ENCODE results near the gene LAMP1.
"Not testable (repeated sequence)": the region's sequence is repeated elsewhere in the genome, so short reads cannot be mapped to it uniquely, and the experiment has no call there.

LAMP1 gene

DNA sequence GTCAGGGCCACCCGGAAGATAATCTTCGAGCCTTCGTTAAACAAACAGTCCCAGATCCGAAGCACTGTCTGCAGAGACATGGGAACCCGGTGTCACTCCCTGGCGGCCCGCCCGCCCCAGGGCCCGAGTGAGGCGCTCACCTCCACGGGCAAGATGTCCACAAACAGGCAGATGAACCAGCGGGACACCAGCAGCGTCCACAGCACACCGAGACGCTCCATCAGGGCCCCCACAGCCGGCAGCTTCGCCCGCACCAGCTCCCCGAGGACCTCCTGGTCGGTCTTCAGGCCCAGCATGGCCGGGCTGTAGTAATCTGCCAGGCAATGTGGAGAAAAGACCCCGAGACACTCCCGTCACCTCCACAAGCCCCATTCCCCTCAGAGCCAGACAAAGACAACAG, 28.7 kb downstream of the LAMP1 start:
- DNase-seq (ENCODE audit: low read depth in 1 of 2, low spot score in 1 of 2): no peak

DNA sequence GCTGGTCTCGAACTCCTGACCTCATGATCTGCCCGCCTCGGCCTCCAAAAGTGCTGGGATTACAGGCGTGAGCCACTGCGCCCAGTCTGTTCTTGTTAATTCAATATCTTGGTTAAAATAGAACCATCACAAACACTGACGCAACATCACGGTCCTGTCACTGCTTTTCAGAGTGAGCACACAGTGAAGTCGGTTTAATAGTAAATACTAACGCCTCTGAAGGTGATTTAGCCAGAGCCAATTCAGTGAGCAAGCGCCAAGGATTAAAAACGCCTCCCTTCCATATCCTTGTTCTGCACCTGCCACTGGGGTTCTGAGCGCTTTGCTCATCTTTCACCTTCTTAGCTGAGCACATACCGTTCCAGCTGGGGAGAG, 30.3 kb downstream of the LAMP1 start:
- no peak for DNase-seq (ENCODE audit: low read depth in 1 of 2, low spot score in 1 of 2)

DNA sequence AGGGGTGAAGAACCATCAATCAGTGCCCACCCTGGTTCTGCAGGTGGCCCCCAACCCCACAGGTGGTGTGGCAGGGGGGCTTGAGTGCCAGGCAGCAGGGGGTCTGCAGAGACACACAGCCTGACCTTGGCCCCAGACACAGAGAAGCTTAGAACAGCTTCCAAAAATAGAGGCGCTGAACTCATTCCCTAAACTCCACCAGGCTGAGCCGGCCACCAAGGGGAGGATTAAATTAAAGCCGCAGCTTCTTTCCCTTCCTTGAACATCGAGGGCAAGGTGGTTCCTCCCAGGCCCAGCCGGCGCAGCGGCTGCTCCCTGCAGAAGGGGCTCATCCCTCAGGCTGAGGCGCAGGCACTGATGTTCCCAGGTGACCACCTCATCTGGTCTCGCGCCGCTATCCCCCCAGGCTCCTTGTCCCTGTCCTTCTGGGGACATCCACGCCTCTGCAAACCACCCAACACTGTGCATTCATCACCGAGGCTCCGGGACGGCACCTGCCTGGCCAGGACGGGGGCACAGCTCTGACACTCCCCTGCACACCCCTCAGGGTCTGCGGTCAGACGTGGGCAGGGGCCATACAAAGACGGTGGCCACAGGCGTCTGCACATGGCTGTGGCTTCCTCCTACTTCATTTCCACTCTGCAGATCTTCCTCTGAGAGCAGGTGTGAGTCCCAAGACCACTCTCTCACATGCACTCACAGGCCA, 30.9 kb downstream of the LAMP1 start:
- DNase-seq (ENCODE audit: low read depth in 1 of 2, low spot score in 1 of 2): no peak

DNA sequence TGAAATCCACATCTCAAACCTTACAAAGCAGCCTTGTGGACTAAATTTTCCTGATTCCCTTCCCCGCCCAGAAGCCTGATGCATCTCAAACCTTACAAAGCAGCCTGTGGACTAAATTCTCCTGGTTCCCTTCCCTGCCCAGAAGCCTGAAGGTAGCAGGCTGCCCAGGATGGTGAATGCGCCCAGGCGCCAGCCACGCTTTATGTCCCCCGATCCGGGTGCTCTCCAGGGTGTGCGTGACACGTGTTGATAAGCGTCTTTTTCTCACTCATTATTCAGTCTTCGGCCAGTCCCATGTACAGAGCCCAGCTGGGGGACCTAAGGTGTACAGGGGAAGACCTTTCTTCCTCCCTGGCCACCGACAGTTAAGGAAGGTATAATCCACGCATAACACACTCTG, 31.8 kb downstream of the LAMP1 start:
- no peak for DNase-seq (ENCODE audit: low read depth in 1 of 2, low spot score in 1 of 2)

DNA sequence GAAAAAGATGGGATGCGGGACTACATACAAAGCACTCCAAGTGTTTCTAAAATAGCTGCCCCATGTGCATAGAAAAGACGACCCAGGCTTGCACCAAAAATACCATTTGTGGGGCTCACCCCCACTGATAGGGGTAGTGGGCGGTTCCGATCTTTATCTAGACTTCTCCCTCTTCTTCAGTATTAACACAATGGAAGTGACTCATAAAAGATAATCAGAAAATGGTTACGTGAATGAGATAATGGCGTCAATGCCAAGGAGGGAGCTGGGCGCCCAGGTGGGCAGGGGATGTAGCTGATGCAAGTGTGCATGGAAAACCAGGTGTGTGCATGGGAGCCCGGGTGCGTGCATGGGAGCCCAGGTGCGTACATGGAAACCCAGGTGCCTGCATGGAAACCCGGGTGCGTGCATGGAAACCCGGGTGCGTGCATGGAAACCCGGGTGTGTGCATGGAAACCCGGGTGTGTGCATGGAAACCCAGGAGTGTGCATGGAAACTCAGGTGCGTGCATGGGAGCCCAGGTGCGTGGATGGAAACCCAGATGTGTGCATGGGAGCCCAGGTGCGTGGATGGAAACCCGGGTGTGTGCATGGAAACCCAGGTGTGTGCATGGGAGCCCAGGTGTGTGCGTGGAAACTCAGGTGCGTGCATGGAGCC, 32.7 kb downstream of the LAMP1 start:
- no peak for DNase-seq (ENCODE audit: low read depth in 1 of 2, low spot score in 1 of 2)

DNA sequence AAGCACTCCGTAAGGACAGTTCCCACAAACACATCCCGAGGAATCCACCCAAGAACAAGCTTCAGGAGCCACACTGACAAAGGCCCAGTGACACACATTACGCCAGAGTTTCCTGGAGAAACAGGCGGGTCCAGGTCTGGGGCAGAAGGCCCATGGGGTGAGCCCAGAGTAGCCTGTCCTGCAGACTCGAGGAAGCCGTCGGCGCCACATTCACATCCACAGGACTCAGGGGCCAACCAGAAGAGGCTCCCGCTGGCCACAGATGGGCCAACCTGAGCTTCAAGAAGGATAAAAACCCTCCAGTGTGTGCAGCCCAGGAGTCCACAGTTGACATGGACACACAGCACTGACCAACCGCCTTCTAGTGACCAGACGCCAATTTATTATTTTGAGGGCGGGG, 35.6 kb downstream of the LAMP1 start:
- no peak for DNase-seq (ENCODE audit: low read depth in 1 of 2, low spot score in 1 of 2)

DNA sequence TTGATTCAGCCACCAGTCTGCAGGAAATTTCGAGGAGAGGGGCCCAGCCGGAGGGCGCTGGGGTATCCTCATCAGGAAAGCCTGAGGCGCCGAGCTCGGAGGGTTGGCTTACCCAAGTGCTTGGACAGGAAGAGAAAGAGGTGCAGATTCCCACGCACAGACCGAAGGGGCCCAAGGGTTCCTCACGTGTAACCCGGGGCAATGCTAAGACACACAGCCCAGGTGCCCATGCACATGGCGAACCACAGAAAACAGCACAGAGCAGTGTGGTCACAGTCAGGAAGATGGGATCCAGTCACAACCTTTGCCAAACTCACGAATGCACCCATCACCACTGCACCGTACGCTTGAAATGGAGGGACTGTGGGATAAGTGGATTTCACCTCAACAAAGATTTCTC, 36.0 kb downstream of the LAMP1 start:
- no peak for DNase-seq (ENCODE audit: low read depth in 1 of 2, low spot score in 1 of 2)

DNA sequence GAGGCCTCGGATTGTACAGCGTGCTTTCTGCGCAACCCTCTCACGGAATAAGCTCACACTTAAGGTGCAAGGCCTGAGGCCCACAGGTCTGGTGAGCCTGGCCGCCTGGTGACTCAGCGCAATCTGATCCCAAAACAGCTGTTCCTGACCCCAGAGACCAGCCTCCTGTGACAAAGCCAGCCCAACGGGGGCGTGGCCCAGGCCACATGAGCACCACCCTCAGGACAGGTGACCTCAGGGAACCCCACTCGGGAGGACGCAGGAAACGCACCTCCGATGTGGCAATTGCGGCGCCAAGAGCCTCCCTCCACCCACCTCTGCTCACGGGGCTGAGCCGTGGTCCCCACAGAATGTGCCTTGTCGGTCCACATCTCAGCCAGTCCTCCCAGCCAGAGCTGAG, 40.5 kb downstream of the LAMP1 start:
- DNase-seq (ENCODE audit: low read depth in 1 of 2, low spot score in 1 of 2): no peak

DNA sequence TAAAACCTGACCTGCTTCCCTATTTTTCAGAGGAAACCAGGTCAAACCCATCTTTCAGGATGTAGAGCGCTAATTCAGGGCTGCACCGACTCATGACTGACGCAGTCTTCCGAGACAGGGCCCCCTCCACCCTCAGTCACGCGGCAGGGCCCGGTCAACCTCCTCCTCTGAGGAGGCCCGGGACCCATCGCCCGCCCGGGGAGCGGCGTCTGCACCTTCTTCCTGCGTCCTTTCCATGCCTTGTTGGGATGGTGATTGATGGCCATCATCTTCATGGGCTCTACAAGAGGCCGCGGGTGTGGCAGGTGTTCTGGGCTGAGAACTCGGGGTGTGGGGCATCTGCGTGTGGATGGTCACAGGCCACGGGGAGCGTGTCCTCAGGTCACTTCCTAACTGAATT, 40.9 kb downstream of the LAMP1 start:
- DNase-seq (ENCODE audit: low read depth in 1 of 2, low spot score in 1 of 2): no peak

DNA sequence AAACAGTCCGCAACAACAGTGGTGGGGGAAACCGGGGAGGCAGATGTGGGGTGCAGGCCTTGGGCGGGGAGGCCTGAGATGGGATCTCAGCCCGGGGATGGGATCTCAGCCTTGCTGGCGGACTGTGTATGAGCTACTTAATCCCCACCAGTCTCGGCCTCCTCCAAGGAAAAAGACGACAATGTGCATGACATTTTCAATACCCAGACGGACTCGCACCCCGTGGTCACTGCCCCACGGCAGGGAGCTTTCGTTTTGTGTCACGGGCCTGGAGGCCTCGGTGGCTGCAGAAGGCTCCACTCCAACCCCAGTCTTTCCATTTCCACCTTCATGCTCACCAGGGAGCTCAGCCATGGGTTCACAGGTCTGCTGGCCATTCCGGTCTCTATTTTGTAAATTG, 41.4 kb downstream of the LAMP1 start:
- DNase-seq (ENCODE audit: low read depth in 1 of 2, low spot score in 1 of 2): no peak

DNA sequence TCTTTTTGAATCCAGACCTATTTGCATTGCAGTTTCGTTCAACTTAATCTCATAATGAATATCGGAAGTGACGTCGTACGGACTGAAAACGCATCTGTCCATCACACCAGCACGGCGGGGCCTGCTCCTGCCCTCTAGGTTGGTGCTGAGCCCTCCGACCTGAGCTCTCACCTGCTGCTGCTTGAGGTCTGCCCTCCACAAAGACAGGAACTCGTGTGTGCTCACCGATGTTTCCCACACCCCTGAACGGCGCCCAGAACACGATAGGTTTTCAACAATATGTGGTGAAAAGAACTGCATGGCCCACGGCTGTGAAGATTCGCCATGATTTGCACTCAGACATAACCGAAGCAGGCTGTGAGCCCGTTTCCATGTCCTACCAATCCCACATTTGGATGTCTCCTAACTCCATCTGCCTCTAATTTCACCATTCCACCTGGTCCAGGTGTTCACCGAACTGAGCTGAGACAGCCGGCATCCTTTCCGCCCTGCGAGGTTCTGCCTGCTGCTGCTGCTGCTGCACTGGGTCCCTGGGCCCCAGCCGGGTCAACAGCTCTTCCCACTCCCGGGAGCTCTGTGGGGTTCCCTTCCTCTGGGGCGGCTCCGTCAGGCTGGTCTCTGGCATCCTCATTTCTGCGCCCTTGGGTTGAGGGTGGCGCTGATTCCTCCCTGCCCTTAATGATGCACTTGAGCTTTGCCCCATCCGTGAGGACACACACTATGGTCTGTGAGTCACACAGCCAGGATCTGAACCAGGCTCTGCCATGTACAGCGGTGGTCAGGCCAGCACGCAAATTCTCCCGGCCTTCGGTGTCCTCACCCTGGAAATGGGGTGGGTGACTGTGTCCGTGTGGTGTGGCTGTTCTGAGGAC, 46.0 kb downstream of the LAMP1 start:
- no peak for DNase-seq (ENCODE audit: low read depth in 1 of 2, low spot score in 1 of 2)

DNA sequence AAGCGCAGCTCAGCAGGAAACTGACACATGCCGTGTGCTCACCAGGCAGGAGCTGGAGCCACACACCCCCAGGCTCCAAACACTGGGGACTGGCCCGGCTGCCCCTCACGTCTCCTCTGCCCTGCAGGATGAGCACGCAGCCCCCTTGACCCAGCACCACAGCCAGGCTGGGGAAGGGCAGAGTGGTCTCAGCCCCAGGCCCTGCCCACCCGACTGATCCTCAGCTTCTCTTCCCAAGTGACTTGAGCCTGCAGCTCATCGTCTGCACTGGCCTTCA, 46.6 kb downstream of the LAMP1 start:
- no peak for DNase-seq (ENCODE audit: low read depth in 1 of 2, low spot score in 1 of 2)

DNA sequence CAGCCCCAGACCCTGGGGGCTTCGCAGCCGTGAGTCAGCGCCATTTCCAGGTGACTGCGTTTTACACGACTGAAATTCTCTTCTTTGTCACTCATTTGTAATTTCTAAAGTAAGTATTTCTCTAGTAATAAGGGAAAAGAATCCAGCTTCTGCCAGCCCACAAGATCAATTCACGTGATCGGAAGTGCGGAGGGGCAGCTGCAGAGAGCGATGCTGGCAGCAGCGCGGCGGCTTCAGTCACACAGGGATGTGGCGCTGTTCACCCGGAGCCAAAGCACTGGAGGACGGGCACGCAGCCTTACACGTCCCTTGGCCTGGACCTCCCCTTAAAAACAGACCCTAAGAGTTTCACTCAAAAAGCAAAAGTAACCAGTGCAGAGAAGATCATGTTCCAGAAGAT, 48.4 kb downstream of the LAMP1 start:
- DNase-seq (ENCODE audit: low read depth in 1 of 2, low spot score in 1 of 2): no peak

DNA sequence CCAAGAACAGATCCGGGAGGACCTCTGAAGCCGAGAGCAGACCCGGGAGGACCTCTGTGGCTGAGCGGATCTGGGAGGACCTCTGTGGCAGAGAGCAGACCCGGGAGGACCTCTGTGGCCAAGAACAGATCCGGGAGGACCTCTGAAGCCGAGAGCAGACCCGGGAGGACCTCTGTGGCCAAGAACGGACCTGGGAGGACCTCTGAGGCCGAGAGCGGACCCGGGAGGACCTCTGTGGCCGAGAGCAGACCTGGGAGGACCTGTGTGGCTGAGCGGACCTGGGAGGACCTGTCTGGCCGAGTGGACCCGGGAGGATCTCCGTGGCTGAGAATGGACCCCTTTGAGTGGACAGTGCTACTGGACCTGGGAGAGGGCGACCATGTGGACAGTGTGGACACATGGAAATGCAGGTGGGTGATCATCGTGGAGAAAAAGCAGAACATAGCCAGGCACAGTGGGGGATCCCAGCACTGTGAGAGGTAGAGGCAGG, 50.7 kb downstream of the LAMP1 start:
- DNase-seq (ENCODE audit: low read depth in 1 of 2, low spot score in 1 of 2): not testable (repeated sequence)

DNA sequence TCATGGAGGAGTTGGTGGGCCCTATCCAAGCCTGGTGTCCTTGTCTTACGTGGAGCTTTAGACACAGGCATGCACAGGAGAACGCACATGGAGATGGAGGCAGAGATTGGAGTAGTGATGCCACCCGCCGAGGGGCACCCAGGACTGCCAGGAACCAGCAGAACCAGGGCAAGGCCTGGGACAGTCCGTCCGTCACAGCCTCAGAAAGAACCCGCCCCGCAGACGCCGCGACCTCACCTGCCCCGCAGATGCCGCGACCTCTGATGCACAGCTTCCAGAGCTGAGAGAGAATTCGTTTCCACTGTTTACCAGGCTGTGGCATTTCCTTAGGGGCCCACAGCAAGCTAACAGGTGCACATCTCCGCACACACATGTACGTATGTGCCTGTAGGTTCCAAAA, 51.6 kb downstream of the LAMP1 start:
- no peak for DNase-seq (ENCODE audit: low read depth in 1 of 2, low spot score in 1 of 2)

DNA sequence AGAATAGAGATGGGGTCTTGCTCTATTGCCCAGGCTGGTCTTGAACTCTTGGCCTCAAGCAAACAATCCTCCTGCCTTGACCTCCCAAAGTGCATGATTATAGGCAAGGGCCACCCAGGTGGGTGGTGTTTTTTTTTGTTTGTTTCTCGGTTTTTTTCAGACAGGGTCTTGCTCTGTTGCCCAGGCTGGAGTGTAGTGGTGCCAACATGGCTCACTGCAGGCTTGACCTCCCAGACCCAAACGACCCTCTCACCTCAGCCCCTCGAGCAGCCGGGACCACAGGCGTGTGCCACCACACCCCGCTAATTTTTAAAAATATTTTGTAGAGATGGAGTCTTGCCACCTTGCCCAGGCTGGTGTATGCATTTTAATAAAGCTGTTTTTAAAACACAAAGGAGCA, 52.0 kb downstream of the LAMP1 start:
- DNase-seq (ENCODE audit: low read depth in 1 of 2, low spot score in 1 of 2): no peak

DNA sequence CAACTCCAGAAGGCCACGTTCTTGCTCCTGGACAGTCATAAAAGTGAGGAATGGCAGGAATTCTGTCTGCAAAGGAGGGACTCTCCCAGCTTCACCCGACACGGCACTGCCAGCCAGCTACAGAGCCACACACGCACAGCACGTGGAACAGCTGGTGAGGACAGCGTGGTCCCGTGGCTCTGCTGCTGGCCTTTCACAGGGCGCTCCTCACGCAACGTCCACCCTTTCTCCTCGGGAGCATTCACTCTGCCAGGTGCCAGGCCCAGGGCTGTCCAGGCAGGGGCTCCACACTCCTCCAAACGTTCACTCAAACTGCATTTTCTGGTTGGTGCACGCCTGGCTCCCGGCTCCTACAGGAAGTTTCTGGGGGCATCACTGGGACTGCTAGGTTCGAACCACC, 52.5 kb downstream of the LAMP1 start:
- DNase-seq (ENCODE audit: low read depth in 1 of 2, low spot score in 1 of 2): no peak

DNA sequence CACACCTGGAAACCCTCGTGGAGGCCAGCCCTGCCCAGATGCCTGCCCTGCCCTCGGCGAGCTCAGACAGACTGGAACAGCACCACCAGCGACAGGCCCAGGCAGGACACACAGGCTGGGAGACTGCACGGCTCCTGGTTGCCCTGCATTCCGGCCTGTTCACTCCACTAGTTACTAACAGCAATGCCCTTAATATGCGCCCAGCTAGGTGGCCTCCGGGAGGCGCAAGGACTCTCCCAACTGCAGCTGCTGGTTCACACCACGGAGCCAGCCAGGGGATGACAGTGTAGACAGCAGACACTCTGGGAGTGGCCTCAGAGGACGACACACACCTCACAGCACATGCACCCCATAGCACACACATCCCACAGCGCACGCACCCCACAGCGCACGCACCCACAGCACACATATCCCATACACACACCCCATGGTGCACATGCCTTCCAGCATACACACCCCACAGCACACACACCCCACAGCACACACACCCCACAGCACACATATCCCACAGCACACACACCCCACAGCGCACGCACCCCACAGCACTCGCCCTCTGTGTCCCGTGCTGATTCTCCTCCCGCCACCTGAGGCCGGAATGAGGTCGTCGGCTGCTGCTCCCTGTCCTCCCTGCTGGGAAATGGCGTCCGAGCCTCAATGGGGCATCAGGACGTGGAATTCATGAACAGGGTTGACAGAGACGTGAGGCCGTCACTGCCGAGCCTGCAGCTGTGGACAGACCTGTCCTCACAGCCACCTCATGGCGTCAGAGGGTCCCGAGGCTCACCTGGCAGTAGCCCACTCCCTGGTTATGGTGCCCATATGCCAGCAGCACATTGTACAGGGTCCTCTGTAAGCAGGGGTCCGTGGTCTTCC, 53.3 kb downstream of the LAMP1 start:
- no peak for DNase-seq (ENCODE audit: low read depth in 1 of 2, low spot score in 1 of 2)

DNA sequence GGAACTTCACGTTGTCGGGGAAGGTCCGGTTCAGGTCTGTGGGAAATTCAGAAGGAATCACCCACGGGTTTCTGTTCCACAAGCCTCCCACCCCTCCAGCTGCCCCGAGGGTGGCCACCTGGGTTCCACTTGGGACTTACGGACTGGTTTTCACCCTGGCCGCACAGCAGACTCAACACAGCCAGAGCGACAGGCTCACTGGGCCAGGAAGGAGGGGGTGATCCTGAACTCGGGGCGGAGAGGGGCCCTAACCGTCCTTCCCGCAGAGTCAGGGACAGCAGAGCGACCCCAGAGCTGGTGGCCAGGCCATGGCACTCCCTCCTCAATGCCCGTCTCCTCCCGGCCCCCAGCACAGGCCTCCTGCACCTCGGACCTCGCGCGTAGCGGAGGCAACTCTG, 53.9 kb downstream of the LAMP1 start:
- no peak for DNase-seq (ENCODE audit: low read depth in 1 of 2, low spot score in 1 of 2)

DNA sequence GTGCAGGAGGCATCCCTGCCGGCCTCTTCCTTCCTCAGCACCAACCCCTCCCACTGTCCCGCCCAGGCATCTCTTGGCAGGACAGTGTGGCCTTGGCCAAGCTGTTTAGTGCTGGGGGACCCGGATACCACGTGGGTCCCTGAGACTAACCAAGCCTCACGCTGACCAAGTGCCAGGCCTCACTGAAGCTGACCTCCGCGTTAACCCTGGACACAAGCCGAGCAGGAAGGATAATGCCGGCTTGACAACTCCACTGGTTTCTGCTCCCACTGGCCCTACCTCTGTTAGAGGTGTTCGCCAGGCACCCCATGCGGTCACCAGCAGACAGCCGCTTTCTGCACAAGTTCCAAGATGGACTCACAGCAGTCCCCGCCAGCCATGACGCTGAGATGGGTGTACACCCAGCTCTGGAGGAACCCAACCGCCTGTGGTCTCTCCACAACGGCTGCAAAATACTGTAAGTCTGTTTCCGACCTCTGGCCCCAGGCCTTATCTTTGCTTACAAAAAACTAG, 54.5 kb downstream of the LAMP1 start:
- no peak for DNase-seq (ENCODE audit: low read depth in 1 of 2, low spot score in 1 of 2)

DNA sequence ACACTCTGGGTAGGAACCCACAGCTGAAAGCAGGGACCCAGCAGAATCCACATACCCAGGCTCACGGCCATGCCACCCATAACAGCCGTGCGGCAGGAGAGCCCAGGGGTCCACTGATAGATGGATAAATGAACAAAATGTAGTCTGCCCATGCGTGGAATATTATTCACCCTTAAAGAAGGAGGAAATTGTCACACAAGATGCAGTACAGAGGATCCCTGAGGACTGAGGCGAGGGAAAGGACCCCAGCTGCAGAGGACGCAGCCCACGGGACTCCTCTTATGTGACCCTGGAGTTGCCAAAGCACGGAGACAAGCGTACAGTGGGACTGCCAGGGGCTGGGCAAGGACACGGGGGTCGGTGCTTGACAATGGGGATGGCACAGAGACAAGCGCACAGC, 56.2 kb downstream of the LAMP1 start:
- DNase-seq (ENCODE audit: low read depth in 1 of 2, low spot score in 1 of 2): no peak
